ENCODE measurements around the gene AIF1L. TPM values are rescaled to one million over a fixed set of nuclear protein-coding genes. Genes with fewer than 3 reads are reported as not detected.

The AIF1L gene
- total and polyA plus RNA-seq, 2 of the 13 experiments (the other 11 are each of a cell fraction or from before 2014, with no cell fraction given): 12.4 to 36.5 TPM

DNA sequence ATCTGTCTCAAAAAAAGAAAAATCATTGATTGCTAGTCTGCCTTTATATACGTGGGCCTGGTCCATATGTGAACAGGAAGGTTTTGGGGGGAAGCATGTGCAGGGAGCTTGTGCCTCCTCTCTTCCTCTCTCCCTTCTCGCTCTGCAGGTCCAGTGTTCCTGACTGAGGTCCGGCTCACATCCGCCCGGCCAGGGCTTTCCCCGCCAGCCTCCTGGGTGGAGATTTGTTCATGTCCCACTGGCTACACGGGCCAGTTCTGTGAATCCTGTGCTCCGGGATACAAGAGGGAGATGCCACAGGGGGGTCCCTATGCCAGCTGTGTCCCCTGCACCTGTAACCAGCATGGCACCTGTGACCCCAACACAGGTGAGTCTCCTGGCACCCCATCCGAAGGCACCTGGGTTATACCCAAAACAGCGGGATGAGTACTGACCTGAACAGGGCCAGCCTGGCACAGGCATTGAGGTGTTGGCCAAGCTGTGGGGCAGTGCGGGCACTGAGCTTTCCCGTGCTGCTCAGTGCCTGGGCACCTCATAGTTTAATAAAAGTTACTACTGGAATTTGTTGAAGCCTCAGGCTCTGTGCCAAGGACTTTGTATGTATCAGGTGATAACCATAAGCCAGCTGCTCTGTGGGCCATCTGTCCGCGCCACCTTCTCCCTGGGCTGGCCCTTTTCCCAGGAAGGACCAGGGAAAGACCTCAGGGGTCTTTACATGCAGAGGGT is 39.4 kb upstream of the AIF1L start (continued):
- TF ChIP-seq KDM5A (IDR thresholded peaks at IDR 0.05; ENCODE audit: borderline replicate concordance, low read length): no peak

DNA sequence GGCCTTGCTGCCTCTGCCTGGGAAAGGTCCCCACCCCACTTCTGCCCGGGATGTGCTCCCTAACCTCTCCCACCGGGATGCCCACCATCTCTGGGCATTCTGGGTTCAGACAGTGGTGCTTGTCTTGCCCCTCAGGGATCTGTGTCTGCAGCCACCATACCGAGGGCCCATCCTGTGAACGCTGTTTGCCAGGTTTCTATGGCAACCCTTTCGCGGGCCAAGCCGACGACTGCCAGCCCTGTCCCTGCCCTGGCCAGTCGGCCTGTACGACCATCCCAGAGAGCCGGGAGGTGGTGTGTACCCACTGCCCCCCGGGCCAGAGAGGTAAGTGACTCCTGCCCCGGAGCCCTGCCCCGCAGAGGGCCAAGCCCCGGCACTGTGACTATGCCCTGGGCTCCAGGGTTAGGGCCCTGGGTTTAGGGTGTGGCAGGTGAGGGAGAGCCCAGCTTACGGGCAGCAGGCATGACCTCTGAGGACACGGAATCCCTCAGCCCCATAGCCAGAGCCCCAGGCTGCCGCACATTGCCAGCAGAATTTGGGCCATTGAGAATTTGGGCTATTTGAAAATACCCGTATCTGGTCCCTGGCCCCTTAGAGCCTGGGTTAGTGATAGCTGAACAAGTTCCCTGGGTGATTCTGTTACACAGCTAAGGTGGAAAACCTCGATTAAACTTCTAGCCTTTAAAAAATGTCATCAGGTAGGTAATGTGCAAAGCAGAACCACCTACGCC is 35.3 kb upstream of the AIF1L start:
- no TSS peak for BruUV-seq (replicated peaks)
- ATAC-seq: no peak
- POLR2A ChIA-PET: no interaction called here

DNA sequence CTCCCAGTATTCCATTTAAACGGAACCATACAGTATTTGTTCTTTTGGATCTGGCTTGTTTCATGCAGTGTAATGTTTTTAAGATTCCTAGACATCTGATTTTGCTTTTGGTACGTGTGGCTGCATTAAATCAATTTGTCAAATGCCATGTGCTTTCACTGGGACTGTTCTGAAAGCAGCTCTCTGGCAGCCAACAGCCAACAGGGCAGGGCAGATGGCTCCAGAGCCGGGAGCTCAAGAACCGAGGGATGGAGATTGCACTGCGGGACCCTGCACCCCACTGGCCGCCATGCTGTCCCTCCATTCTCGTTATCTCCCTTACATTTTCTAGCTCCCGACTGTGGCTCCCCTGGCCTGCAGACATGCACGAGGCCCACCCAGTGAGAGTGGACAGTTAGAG is 33.4 kb upstream of the AIF1L start:
- no peaks in the 10 kb centered on the region for H4K20me1 ChIP-seq (ENCODE audit: insufficient read depth, low read length)
- TF ChIP-seq CHD2 (IDR thresholded peaks at IDR 0.05; ENCODE audit: low read depth, low read length) (no peak), TBX3 (IDR thresholded peaks at IDR 0.05; ENCODE audit: borderline replicate concordance) (no peak), JUND (CRISPR knock-in tag; IDR thresholded peaks at IDR 0.05) (no peak), TBP (CRISPR knock-in tag; IDR thresholded peaks at IDR 0.05) (no peak), TARDBP (CRISPR knock-in tag; IDR thresholded peaks at IDR 0.05) (no peak)
- TF ChIP-seq, protein P1, sequence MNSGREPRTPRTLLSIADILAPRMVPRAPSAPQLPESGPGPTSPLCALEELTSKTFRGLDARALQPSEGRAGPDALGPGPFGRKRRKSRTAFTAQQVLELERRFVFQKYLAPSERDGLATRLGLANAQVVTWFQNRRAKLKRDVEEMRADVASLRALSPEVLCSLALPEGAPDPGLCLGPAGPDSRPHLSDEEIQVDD (CRISPR knock-in tag; IDR thresholded peaks at IDR 0.05; ENCODE audit: borderline replicate concordance): no peak
- TF ChIP-seq, protein P2, sequence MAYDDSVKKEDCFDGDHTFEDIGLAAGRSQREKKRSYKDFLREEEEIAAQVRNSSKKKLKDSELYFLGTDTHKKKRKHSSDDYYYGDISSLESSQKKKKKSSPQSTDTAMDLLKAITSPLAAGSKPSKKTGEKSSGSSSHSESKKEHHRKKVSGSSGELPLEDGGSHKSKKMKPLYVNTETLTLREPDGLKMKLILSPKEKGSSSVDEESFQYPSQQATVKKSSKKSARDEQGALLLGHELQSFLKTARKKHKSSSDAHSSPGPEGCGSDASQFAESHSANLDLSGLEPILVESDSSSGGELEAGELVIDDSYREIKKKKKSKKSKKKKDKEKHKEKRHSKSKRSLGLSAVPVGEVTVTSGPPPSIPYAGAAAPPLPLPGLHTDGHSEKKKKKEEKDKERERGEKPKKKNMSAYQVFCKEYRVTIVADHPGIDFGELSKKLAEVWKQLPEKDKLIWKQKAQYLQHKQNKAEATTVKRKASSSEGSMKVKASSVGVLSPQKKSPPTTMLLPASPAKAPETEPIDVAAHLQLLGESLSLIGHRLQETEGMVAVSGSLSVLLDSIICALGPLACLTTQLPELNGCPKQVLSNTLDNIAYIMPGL (CRISPR knock-in tag; IDR thresholded peaks at IDR 0.05; ENCODE audit: borderline replicate concordance in 1 of 2, low read depth in 1 of 2): no peak
- no peak overlapping the region for H2AFZ ChIP-seq (ENCODE audit: low read length)
- H3K9ac ChIP-seq (ENCODE audit: insufficient read depth, low read depth, low read length): no peak overlapping the region
- H3K4me1 ChIP-seq (ENCODE audit: insufficient read depth, low read length): peaks cover 4% of the 10 kb centered on the region; the same call in 1 of the 2 replicates
- no peaks in the 10 kb centered on the region for H3K79me2 ChIP-seq (ENCODE audit: insufficient read depth, low read length)
- FAIRE-seq: no peak
- intact Hi-C loops (cut with micrococcal nuclease; ENCODE audit: unreplicated experiment): no loop called here
- in situ Hi-C loops (cut with HindIII; ENCODE audit: extremely low pct_ligation_motif_present, low pct_unique_long_range_greater_than_20kb): no loop called here
- H3K9me3 ChIP-seq (ENCODE audit: low read length): no peaks in the 10 kb centered on the region
- no peak overlapping the region for H3K27ac ChIP-seq (ENCODE audit: extremely low read length, insufficient read depth, low read length)
- ChIA-PET CTCF (ENCODE audit: low intra/inter-chr PET ratio, low total read pairs) (no interaction called here), POLR2A (no interaction called here)
- H3K4me2 ChIP-seq (ENCODE audit: low read depth, low read length): no peak overlapping the region
- H3K27me3 ChIP-seq (ENCODE audit: control insufficient read depth in 1 of 2, insufficient read depth in 2 of 2, low read length in 2 of 2): peaks cover 2 to 49% of the 10 kb centered on the region in 2 experiments; a peak in 4 of 5 replicates
- 17% methylated on average over 9 of the region's 9 CpGs for WGBS (ENCODE audit: low lambda C conversion rate)
- BruUV-seq (replicated peaks): no TSS peak
- DNase-seq (ENCODE audit: low spot score): no peak
- no peaks in the 10 kb centered on the region for H3K36me3 ChIP-seq (replicated peaks in 1 of 2; ENCODE audit: control insufficient read depth in 1 of 2, insufficient read depth in 2 of 2, low read length in 2 of 2)
- ATAC-seq: no peak
- no peak overlapping the region for H3K4me3 ChIP-seq (replicated peaks in 1 of 3; ENCODE audit: insufficient read depth in 1 of 3, low read depth in 2 of 3, low read length in 3 of 3)

More for the DNA sequence above, 35.3 kb upstream of the AIF1L start:
- Histone ChIP-seq H3K27ac (ENCODE audit: extremely low read length, insufficient read depth, low read length) (no peak overlapping the region), H3K9me3 (ENCODE audit: low read length) (no peaks in the 10 kb centered on the region), H3K9ac (ENCODE audit: insufficient read depth, low read depth, low read length) (no peak overlapping the region), H3K79me2 (ENCODE audit: insufficient read depth, low read length) (no peaks in the 10 kb centered on the region), H4K20me1 (ENCODE audit: insufficient read depth, low read length) (no peaks in the 10 kb centered on the region), H3K4me1 (ENCODE audit: insufficient read depth, low read length) (peaks cover 5% of the 10 kb centered on the region; the same call in 1 of the 2 replicates), H3K36me3 (replicated peaks in 1 of 2; ENCODE audit: control insufficient read depth in 1 of 2, insufficient read depth in 2 of 2, low read length in 2 of 2) (no peaks in the 10 kb centered on the region), H3K4me3 (replicated peaks in 1 of 3; ENCODE audit: insufficient read depth in 1 of 3, low read depth in 2 of 3, low read length in 3 of 3) (no peak overlapping the region), H3K27me3 (ENCODE audit: control insufficient read depth in 1 of 2, insufficient read depth in 2 of 2, low read length in 2 of 2) (peaks cover 1 to 39% of the 10 kb centered on the region in 2 experiments; a peak in 3 of 5 replicates), H2AFZ (ENCODE audit: low read length) (no peak overlapping the region), H3K4me2 (ENCODE audit: low read depth, low read length) (no peak overlapping the region)
- intact Hi-C loops (cut with micrococcal nuclease; ENCODE audit: unreplicated experiment) (no loop called here), in situ Hi-C loops (cut with HindIII; ENCODE audit: extremely low pct_ligation_motif_present, low pct_unique_long_range_greater_than_20kb) (no loop called here)
- no peak for DNase-seq (ENCODE audit: low spot score)
- CTCF ChIA-PET (ENCODE audit: low intra/inter-chr PET ratio, low total read pairs): no interaction called here
- TF ChIP-seq SIX1 (CRISPR knock-in tag; IDR thresholded peaks at IDR 0.05; ENCODE audit: borderline replicate concordance): no peak
- no peak for TF ChIP-seq ZNF484 (CRISPR knock-in tag; IDR thresholded peaks at IDR 0.05; ENCODE audit: borderline replicate concordance, low read depth)
- WGBS (ENCODE audit: low lambda C conversion rate): 43% methylated on average over 3 of the region's 21 CpGs
- no peak for FAIRE-seq
